Calu3 (cell line): Measurements from ENCODE around the gene KIAA1755. TPM values are rescaled to one million over a fixed set of nuclear protein-coding genes. Genes with fewer than 3 reads are reported as not detected.

Experiments used
- BruUV-seq: library from RNA; stranded (reverse); fragments of 400-500 nt; replicated peaks from 2 replicates; lab custom pipeline; 2021; lab: Mats Ljungman, UMichigan
- CTCF ChIA-PET: fragments of 300-600 bp; sonication (Branson Sonifier 250); formaldehyde crosslinking; loops from one replicate; lab custom pipeline; 2022; ENCODE audit warnings: antibody characterized with exemption; lab: Charles Lee
- DNase-seq: peaks from one replicate; pipeline ENCODE4 v3.0.0; 2022
- H3K27ac Mint-ChIP-seq: one replicate; pipeline ENCODE4 v1.8.0; 2022; ENCODE audit warnings: mixed read lengths; ENCODE audit not compliant: unreplicated experiment
- H3K27me3 Mint-ChIP-seq: one replicate; pipeline ENCODE4 v1.8.0; 2022; ENCODE audit warnings: mixed read lengths; ENCODE audit not compliant: unreplicated experiment
- H3K36me3 Mint-ChIP-seq: one replicate; pipeline ENCODE4 v1.8.0; 2022; ENCODE audit warnings: mild to moderate bottlenecking, moderate library complexity, mixed read lengths; ENCODE audit not compliant: insufficient read depth, unreplicated experiment
- H3K4me1 Mint-ChIP-seq: one replicate; pipeline ENCODE4 v1.8.0; 2022; ENCODE audit warnings: mild to moderate bottlenecking, low read depth, mixed read lengths; ENCODE audit not compliant: unreplicated experiment
- H3K4me3 Mint-ChIP-seq: one replicate; pipeline ENCODE4 v1.8.0; 2022; ENCODE audit warnings: mild to moderate bottlenecking, low read depth, moderate library complexity, mixed read lengths; ENCODE audit not compliant: unreplicated experiment
- H3K9me3 Mint-ChIP-seq: one replicate; pipeline ENCODE4 v1.8.0; 2022; ENCODE audit warnings: low read depth, mixed read lengths; ENCODE audit not compliant: unreplicated experiment
- CTCF ChIP-seq: fragments of 200-600 bp; IDR thresholded peaks from one replicate; pipeline ENCODE4 v1.8.0; 2022; ENCODE audit warnings: antibody characterized with exemption; ENCODE audit not compliant: unreplicated experiment
- intact Hi-C: fragments of 100-400 bp; cut with micrococcal nuclease; formaldehyde crosslinking; loops from one replicate; pipeline ENCODE4 v1.10.0; 2022; ENCODE audit not compliant: unreplicated experiment
- total RNA-seq: library from RNA; stranded (reverse); gene quantifications from 2 replicates; pipeline ENCODE4 v1.2.3, GENCODE V29; 2022

Gene KIAA1755
- total RNA-seq, 1 experiment from 2014 or later = not detected

- no peak for DNase-seq
- Mint-ChIP-seq H3K4me3 (no peak overlapping the region), H3K27ac (no peak overlapping the region), H3K9me3 (no peaks in the 10 kb centered on the region), H3K36me3 (peaks cover 2% of the 10 kb centered on the region), H3K27me3 (no peaks in the 10 kb centered on the region), H3K4me1 (peaks cover 15% of the 10 kb centered on the region)
- CTCF ChIA-PET = no interaction called here
- no peak for TF ChIP-seq CTCF
- no TSS peak for BruUV-seq
- intact Hi-C loops = no loop called here
These were observed 82.0 kb downstream of the KIAA1755 start for GRCh38 chr20:38178581-38178980.

GRCh38 chr20:38178065-38178491 is 82.5 kb downstream of the KIAA1755 start:
- peaks cover 7% of the 10 kb centered on the region for H3K36me3 Mint-ChIP-seq
- no peak for DNase-seq
- no peaks in the 10 kb centered on the region for H3K27me3 Mint-ChIP-seq
- H3K4me1 Mint-ChIP-seq = peaks cover 20% of the 10 kb centered on the region
- H3K27ac Mint-ChIP-seq = peak overlapping the region; percentile 1
- no TSS peak for BruUV-seq
- CTCF ChIA-PET = no interaction called here
- TF ChIP-seq CTCF = no peak
- no peaks in the 10 kb centered on the region for H3K9me3 Mint-ChIP-seq
- intact Hi-C loops = no loop called here
- H3K4me3 Mint-ChIP-seq = no peak overlapping the region

- no peak for TF ChIP-seq CTCF
- H3K9me3 Mint-ChIP-seq = no peaks in the 10 kb centered on the region
- no peaks in the 10 kb centered on the region for H3K27me3 Mint-ChIP-seq
- BruUV-seq = no TSS peak
- DNase-seq = no peak
- H3K4me1 Mint-ChIP-seq = peaks cover 29% of the 10 kb centered on the region
- CTCF ChIA-PET = interaction anchor here (0.7 to 1.3 kb wide), 2 partner anchors 33 to 620 kb away, joined by 5 to 7 read pairs; no protein-coding TSS in a partner anchor
- intact Hi-C loops = no loop called here
- peaks cover 8% of the 10 kb centered on the region for H3K36me3 Mint-ChIP-seq
- H3K27ac Mint-ChIP-seq = no peak overlapping the region
- H3K4me3 Mint-ChIP-seq = no peak overlapping the region
These were observed 83.3 kb downstream of the KIAA1755 start for GRCh38 chr20:38177201-38177600.

- Mint-ChIP-seq H3K27ac (no peak overlapping the region), H3K4me1 (peaks cover 39% of the 10 kb centered on the region), H3K27me3 (no peaks in the 10 kb centered on the region), H3K4me3 (no peak overlapping the region), H3K9me3 (no peaks in the 10 kb centered on the region), H3K36me3 (peaks cover 8% of the 10 kb centered on the region)
- no peak for TF ChIP-seq CTCF
- CTCF ChIA-PET = interaction anchor here (1.3 kb wide), 1 partner anchor 46 kb away, joined by 7 read pairs; no protein-coding TSS in a partner anchor
- no TSS peak for BruUV-seq
- no peak for DNase-seq
- intact Hi-C loops = no loop called here
These were observed 85.0 kb downstream of the KIAA1755 start for GRCh38 chr20:38175304-38176180.
